Nephron (organoid): Measurements from ENCODE around the gene NUDCD2.

ENCODE experiments used
- H3K27ac Mint-ChIP-seq, 3 experiments: 2 replicates each; pipeline ENCODE4 v1.8.0; 2020; ENCODE audit warnings: mixed read lengths in 3 of 3, mild to moderate bottlenecking in 2 of 3, moderate library complexity in 1 of 3
- H3K27me3 Mint-ChIP-seq: 2 replicates; pipeline ENCODE4 v1.8.0; 2021; ENCODE audit warnings: low read depth, mild to moderate bottlenecking, moderate library complexity, mixed read lengths
- H3K36me3 Mint-ChIP-seq: 2 replicates; pipeline ENCODE4 v1.8.0; 2020; ENCODE audit warnings: low read depth, mixed read lengths
- H3K4me1 Mint-ChIP-seq: 2 replicates; pipeline ENCODE4 v1.8.0; 2020; ENCODE audit warnings: mixed read lengths
- H3K4me3 Mint-ChIP-seq, 3 experiments: 2 replicates each; pipeline ENCODE4 v1.8.0; 2020; ENCODE audit warnings: mild to moderate bottlenecking in 3 of 3, mixed read lengths in 3 of 3, moderate library complexity in 2 of 3
- H3K9me3 Mint-ChIP-seq: 2 replicates; pipeline ENCODE4 v1.8.0; 2020; ENCODE audit warnings: mixed read lengths
- TF ChIP-seq, protein P1 (sequence below), 3 experiments: fragments of 200-600 bp; sonication (generic); IDR thresholded peaks; one replicate each; pipeline ENCODE4 v1.5.0; 2021; ENCODE audit warnings: antibody characterized with exemption in 3 of 3; ENCODE audit not compliant: unreplicated experiment in 3 of 3

Gene NUDCD2

GRCh38 chr5:163453705-163454104, 6.2 kb downstream of the NUDCD2 start:
- Mint-ChIP-seq H3K27ac (no peak overlapping the region), H3K9me3 (no peaks in the 10 kb centered on the region), H3K4me1 (peaks cover 28% of the 10 kb centered on the region), H3K36me3 (peaks cover 66% of the 10 kb centered on the region), H3K4me3 (no peak overlapping the region), H3K27me3 (no peaks in the 10 kb centered on the region)
- TF ChIP-seq, protein P1, sequence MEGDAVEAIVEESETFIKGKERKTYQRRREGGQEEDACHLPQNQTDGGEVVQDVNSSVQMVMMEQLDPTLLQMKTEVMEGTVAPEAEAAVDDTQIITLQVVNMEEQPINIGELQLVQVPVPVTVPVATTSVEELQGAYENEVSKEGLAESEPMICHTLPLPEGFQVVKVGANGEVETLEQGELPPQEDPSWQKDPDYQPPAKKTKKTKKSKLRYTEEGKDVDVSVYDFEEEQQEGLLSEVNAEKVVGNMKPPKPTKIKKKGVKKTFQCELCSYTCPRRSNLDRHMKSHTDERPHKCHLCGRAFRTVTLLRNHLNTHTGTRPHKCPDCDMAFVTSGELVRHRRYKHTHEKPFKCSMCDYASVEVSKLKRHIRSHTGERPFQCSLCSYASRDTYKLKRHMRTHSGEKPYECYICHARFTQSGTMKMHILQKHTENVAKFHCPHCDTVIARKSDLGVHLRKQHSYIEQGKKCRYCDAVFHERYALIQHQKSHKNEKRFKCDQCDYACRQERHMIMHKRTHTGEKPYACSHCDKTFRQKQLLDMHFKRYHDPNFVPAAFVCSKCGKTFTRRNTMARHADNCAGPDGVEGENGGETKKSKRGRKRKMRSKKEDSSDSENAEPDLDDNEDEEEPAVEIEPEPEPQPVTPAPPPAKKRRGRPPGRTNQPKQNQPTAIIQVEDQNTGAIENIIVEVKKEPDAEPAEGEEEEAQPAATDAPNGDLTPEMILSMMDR (IDR thresholded peaks at IDR 0.05; ENCODE audit: unreplicated experiment in 3 of 3) = no peak

GRCh38 chr5:163451489-163451888, 8.4 kb downstream of the NUDCD2 start:
- no peak overlapping the region for H3K4me3 Mint-ChIP-seq
- H3K4me1 Mint-ChIP-seq = peaks cover 15% of the 10 kb centered on the region
- TF ChIP-seq, protein P1 (IDR thresholded peaks at IDR 0.05; ENCODE audit: unreplicated experiment in 3 of 3) = no peak
- H3K36me3 Mint-ChIP-seq = peaks cover 76% of the 10 kb centered on the region
- no peaks in the 10 kb centered on the region for H3K27me3 Mint-ChIP-seq
- H3K27ac Mint-ChIP-seq = no peak overlapping the region
- H3K9me3 Mint-ChIP-seq = no peaks in the 10 kb centered on the region

DNA sequence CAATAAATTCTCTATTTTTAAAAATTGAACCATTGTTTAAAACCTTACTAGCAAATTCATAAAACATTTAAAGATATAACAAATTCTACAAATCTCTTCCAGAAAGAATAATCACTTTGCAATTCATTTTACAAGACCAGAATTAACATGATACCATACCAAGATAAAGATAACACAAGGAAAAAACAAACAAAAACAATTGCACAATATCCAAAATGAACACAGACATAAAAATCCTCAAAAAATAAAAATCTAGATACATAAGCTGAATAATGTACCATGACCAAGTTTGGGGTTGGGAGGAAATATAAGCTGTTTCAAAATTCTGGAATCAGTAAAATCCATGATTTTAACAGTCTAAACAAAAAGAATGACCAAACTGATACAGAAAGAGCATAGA, 11.4 kb downstream of the NUDCD2 start:
- Mint-ChIP-seq H3K27ac (no peak overlapping the region), H3K36me3 (peaks cover 83% of the 10 kb centered on the region)

DNA sequence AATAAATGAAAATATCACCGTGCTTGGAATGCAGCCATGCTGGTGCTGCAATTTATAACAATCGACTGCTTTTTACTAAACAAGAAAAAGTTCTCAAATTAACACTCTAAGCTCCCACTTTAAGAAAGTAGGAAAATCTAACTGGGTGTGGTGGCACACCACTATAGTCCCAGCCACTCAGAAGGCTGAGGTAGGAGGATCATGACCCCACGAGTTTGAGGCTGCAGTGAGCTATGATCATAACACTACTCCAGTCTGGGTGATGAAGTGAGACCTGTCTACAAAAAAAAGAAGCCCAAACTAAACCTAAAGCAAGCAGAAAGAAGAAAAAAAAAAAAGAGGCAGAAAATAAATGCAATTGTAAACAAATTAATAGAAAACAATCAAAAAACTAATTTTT, 12.0 kb downstream of the NUDCD2 start:
- Mint-ChIP-seq H3K4me1 (no peaks in the 10 kb centered on the region), H3K27ac (no peak overlapping the region), H3K27me3 (no peaks in the 10 kb centered on the region), H3K9me3 (no peaks in the 10 kb centered on the region), H3K4me3 (no peak overlapping the region), H3K36me3 (peaks cover 82% of the 10 kb centered on the region)
- TF ChIP-seq, protein P1 (IDR thresholded peaks at IDR 0.05; ENCODE audit: unreplicated experiment in 3 of 3) = no peak

More for the DNA sequence above, 11.4 kb downstream of the NUDCD2 start:
- TF ChIP-seq, protein P1 (IDR thresholded peaks at IDR 0.05; ENCODE audit: unreplicated experiment in 3 of 3) = no peak
- no peak overlapping the region for H3K4me3 Mint-ChIP-seq
- no peaks in the 10 kb centered on the region for H3K27me3 Mint-ChIP-seq
- no peaks in the 10 kb centered on the region for H3K4me1 Mint-ChIP-seq
- no peaks in the 10 kb centered on the region for H3K9me3 Mint-ChIP-seq

DNA sequence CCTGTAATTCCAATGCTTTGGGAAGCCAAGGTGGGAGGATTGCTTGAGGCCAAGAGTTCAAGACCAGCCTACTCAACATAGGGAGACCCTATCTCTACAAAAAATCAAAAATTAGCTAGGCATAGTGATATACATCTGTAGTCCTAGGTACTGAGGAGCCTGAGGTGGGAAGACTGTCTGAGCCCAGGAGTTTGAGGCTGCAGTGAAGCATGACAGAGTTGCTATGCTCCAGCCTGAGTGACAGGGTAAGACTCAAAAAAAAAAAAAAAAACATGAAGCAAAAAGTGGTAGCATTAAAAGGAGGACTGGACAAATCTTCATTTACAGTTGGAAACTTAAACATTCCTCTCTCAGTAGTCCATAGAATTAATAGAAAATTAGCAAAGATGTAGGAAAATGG, 12.7 kb downstream of the NUDCD2 start:
- Mint-ChIP-seq H3K36me3 (peaks cover 84% of the 10 kb centered on the region), H3K4me1 (peaks cover 3% of the 10 kb centered on the region), H3K27ac (no peak overlapping the region), H3K9me3 (no peaks in the 10 kb centered on the region), H3K27me3 (no peaks in the 10 kb centered on the region), H3K4me3 (no peak overlapping the region)
- TF ChIP-seq, protein P1 (IDR thresholded peaks at IDR 0.05; ENCODE audit: unreplicated experiment in 3 of 3) = no peak

DNA sequence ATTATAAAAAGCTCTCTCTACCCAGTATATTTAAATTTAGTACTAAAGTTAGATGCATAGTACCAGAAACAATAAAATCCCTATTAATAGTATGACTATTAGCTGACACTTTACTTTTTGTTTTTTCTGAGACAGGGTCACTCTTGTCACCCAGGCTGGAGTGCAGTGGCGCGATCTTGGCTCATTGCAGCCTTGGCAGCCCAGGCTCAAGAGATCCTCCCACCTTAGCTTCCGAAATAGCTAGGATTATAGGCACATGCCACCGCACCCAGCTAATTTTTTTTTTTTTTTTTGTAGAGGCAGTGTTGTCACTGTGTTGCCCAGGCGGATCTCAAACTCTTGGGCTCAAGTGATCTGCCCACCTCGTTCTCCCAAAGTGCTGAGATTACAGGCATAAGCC, 14.6 kb downstream of the NUDCD2 start:
- Mint-ChIP-seq H3K9me3 (no peaks in the 10 kb centered on the region), H3K27me3 (no peaks in the 10 kb centered on the region), H3K4me3 (no peak overlapping the region), H3K27ac (no peak overlapping the region), H3K4me1 (peaks cover 17% of the 10 kb centered on the region), H3K36me3 (peaks cover 84% of the 10 kb centered on the region)
- TF ChIP-seq, protein P1 (IDR thresholded peaks at IDR 0.05; ENCODE audit: unreplicated experiment in 3 of 3) = no peak
